ENCODE data around the gene GPC3.

GPC3 gene

DNA sequence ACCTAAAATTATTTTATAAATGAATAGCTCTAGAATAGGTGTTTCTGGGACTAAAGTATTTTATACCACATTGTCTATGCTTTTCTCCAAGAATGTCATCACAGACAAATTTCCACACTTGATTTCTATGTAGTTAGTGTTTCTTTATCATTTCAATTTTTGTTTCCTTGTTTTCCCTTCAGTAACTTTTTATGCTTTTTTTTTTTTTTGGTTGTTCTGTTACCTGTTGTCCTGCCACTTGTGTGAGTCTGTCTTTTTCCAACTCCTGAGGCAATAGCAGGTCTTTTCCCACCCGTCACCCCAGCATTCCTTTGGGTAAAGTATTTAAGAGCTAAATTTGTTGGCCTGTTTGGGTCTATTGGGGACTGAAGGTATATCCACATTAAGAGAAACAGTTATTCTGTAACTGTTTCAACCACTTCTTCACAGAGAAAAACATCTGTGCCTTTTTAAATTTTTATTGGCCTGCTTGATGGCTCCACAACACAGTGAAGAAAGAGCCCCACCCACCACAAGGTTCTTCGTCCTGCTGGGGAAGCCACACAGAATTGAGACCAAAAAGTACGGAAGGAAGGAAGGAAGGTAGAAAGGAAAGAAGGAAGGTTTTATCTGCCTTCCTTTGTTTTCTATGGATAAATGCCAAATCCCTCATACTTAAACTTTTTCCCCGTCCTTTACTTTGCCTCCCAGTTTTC is 17.7 kb upstream of the GPC3 start:
- no peak for TF ChIP-seq YY1 (IDR thresholded peaks at IDR 0.05; ENCODE audit: low read depth)
- no peak for TF ChIP-seq NFIC (IDR thresholded peaks at IDR 0.05)
- no peak for TF ChIP-seq TCF12 (IDR thresholded peaks at IDR 0.05; ENCODE audit: low read depth)
- no peak for TF ChIP-seq TAF1 (IDR thresholded peaks at IDR 0.05; ENCODE audit: low read depth)
- TF ChIP-seq CEBPB (IDR thresholded peaks at IDR 0.05): no peak
- no peak for TF ChIP-seq FOXM1 (IDR thresholded peaks at IDR 0.05; ENCODE audit: borderline replicate concordance, low read depth)
- no peak for TF ChIP-seq CREB1 (IDR thresholded peaks at IDR 0.05; ENCODE audit: low read depth)
- TF ChIP-seq RAD21 (IDR thresholded peaks at IDR 0.05; ENCODE audit: low read depth): no peak
- no peak for TF ChIP-seq TEAD4 (IDR thresholded peaks at IDR 0.05)
- TF ChIP-seq, protein P1, sequence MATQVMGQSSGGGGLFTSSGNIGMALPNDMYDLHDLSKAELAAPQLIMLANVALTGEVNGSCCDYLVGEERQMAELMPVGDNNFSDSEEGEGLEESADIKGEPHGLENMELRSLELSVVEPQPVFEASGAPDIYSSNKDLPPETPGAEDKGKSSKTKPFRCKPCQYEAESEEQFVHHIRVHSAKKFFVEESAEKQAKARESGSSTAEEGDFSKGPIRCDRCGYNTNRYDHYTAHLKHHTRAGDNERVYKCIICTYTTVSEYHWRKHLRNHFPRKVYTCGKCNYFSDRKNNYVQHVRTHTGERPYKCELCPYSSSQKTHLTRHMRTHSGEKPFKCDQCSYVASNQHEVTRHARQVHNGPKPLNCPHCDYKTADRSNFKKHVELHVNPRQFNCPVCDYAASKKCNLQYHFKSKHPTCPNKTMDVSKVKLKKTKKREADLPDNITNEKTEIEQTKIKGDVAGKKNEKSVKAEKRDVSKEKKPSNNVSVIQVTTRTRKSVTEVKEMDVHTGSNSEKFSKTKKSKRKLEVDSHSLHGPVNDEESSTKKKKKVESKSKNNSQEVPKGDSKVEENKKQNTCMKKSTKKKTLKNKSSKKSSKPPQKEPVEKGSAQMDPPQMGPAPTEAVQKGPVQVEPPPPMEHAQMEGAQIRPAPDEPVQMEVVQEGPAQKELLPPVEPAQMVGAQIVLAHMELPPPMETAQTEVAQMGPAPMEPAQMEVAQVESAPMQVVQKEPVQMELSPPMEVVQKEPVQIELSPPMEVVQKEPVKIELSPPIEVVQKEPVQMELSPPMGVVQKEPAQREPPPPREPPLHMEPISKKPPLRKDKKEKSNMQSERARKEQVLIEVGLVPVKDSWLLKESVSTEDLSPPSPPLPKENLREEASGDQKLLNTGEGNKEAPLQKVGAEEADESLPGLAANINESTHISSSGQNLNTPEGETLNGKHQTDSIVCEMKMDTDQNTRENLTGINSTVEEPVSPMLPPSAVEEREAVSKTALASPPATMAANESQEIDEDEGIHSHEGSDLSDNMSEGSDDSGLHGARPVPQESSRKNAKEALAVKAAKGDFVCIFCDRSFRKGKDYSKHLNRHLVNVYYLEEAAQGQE (IDR thresholded peaks at IDR 0.05; ENCODE audit: low read depth): no peak
- TF ChIP-seq, protein P2, sequence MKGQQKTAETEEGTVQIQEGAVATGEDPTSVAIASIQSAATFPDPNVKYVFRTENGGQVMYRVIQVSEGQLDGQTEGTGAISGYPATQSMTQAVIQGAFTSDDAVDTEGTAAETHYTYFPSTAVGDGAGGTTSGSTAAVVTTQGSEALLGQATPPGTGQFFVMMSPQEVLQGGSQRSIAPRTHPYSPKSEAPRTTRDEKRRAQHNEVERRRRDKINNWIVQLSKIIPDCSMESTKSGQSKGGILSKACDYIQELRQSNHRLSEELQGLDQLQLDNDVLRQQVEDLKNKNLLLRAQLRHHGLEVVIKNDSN (IDR thresholded peaks at IDR 0.05): no peak
- TF ChIP-seq, protein P3, sequence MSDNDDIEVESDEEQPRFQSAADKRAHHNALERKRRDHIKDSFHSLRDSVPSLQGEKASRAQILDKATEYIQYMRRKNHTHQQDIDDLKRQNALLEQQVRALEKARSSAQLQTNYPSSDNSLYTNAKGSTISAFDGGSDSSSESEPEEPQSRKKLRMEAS (IDR thresholded peaks at IDR 0.05): no peak
- no peak for TF ChIP-seq EP300 (IDR thresholded peaks at IDR 0.05; ENCODE audit: borderline replicate concordance)
- no peak for TF ChIP-seq EGR1 (IDR thresholded peaks at IDR 0.05)
- TF ChIP-seq ZBTB7A (IDR thresholded peaks at IDR 0.05; ENCODE audit: low read depth): no peak

GRCh38 chrX:134000260-134001245 is 15.2 kb upstream of the GPC3 start:
- TF ChIP-seq EP300 (IDR thresholded peaks at IDR 0.05; ENCODE audit: borderline replicate concordance) (no peak), YY1 (IDR thresholded peaks at IDR 0.05; ENCODE audit: low read depth) (no peak), RAD21 (IDR thresholded peaks at IDR 0.05; ENCODE audit: low read depth) (no peak), TAF1 (IDR thresholded peaks at IDR 0.05; ENCODE audit: low read depth) (no peak), ZBTB7A (IDR thresholded peaks at IDR 0.05; ENCODE audit: low read depth) (no peak), FOXM1 (IDR thresholded peaks at IDR 0.05; ENCODE audit: borderline replicate concordance, low read depth) (no peak), NFIC (IDR thresholded peaks at IDR 0.05) (no peak), CEBPB (IDR thresholded peaks at IDR 0.05) (no peak), TEAD4 (IDR thresholded peaks at IDR 0.05) (no peak), EGR1 (IDR thresholded peaks at IDR 0.05) (no peak), CREB1 (IDR thresholded peaks at IDR 0.05; ENCODE audit: low read depth) (no peak), TCF12 (IDR thresholded peaks at IDR 0.05; ENCODE audit: low read depth) (no peak)
- TF ChIP-seq, protein P1 (IDR thresholded peaks at IDR 0.05; ENCODE audit: low read depth): no peak
- TF ChIP-seq, protein P3 (IDR thresholded peaks at IDR 0.05): no peak
- TF ChIP-seq, protein P2 (IDR thresholded peaks at IDR 0.05): no peak

- TF ChIP-seq EGR1 (IDR thresholded peaks at IDR 0.05): no peak
- TF ChIP-seq, protein P1 (IDR thresholded peaks at IDR 0.05; ENCODE audit: low read depth): no peak
- no peak for TF ChIP-seq EP300 (IDR thresholded peaks at IDR 0.05; ENCODE audit: borderline replicate concordance)
- TF ChIP-seq CREB1 (IDR thresholded peaks at IDR 0.05; ENCODE audit: low read depth): no peak
- no peak for TF ChIP-seq YY1 (IDR thresholded peaks at IDR 0.05; ENCODE audit: low read depth)
- no peak for TF ChIP-seq RAD21 (IDR thresholded peaks at IDR 0.05; ENCODE audit: low read depth)
- TF ChIP-seq TEAD4 (IDR thresholded peaks at IDR 0.05): no peak
- no peak for TF ChIP-seq TAF1 (IDR thresholded peaks at IDR 0.05; ENCODE audit: low read depth)
- TF ChIP-seq ZBTB7A (IDR thresholded peaks at IDR 0.05; ENCODE audit: low read depth): no peak
- TF ChIP-seq NFIC (IDR thresholded peaks at IDR 0.05): no peak
- TF ChIP-seq FOXM1 (IDR thresholded peaks at IDR 0.05; ENCODE audit: borderline replicate concordance, low read depth): no peak
- no peak for TF ChIP-seq TCF12 (IDR thresholded peaks at IDR 0.05; ENCODE audit: low read depth)
- TF ChIP-seq, protein P2 (IDR thresholded peaks at IDR 0.05): no peak
- TF ChIP-seq, protein P3 (IDR thresholded peaks at IDR 0.05): no peak
- no peak for TF ChIP-seq CEBPB (IDR thresholded peaks at IDR 0.05)
Measured at GRCh38 chrX:133999031-133999705, 13.8 kb upstream of the GPC3 start.

All from Ishikawa (cell line).